ENCODE data around the gene SP3. TPM values are rescaled to one million over a fixed set of nuclear protein-coding genes. Genes with fewer than 3 reads are reported as not detected.

SP3 gene
- total and polyA plus RNA-seq, 3 experiments from 2014 or later: 61.0 to 98.4 (median 93.0) TPM

GRCh38 chr2:173860566-173860965, 104.6 kb downstream of the SP3 start:
- Mint-ChIP-seq H3K36me3 (peaks cover 0 to 3% (median 0%) of the 10 kb centered on the region in 3 donors), H3K9me3 (no peaks in the 10 kb centered on the region), H3K4me1 (no peaks in the 10 kb centered on the region), H3K27ac (no peak overlapping the region), H3K27me3 (peaks cover 7 to 27% of the 10 kb centered on the region in 2 donors), H3K4me3 (no peak overlapping the region)
- no peak overlapping the region for H3K27ac ChIP-seq (ENCODE audit: low read depth, low read length)
- no peaks in the 10 kb centered on the region for H3K4me1 ChIP-seq (ENCODE audit: insufficient read depth, low read length)
- ChIA-PET CTCF (no interaction called here), POLR2A (no interaction called here)
- no peaks in the 10 kb centered on the region for H3K9me3 ChIP-seq (ENCODE audit: low read length)
- H3K4me3 ChIP-seq (ENCODE audit: low read length): no peak overlapping the region
- DNase-seq: no peak
- H3K36me3 ChIP-seq (ENCODE audit: insufficient read depth, low read length): no peaks in the 10 kb centered on the region
- H3K27me3 ChIP-seq (ENCODE audit: insufficient read depth, low read length, poor library complexity, severe bottlenecking): no peaks in the 10 kb centered on the region

GRCh38 chr2:173860082-173860481, 105.1 kb downstream of the SP3 start:
- Mint-ChIP-seq H3K27me3 (peaks cover 7 to 27% of the 10 kb centered on the region in 2 donors), H3K9me3 (no peaks in the 10 kb centered on the region), H3K4me1 (no peaks in the 10 kb centered on the region), H3K4me3 (no peak overlapping the region), H3K27ac (no peak overlapping the region), H3K36me3 (peaks cover 0 to 3% (median 0%) of the 10 kb centered on the region in 3 donors)
- POLR2A ChIA-PET: interaction anchor here (0.5 kb wide), 1 partner anchor 8 kb away, joined by 3 read pairs; no protein-coding TSS in a partner anchor
- H3K36me3 ChIP-seq (ENCODE audit: insufficient read depth, low read length): no peaks in the 10 kb centered on the region
- no peaks in the 10 kb centered on the region for H3K4me1 ChIP-seq (ENCODE audit: insufficient read depth, low read length)
- no peak for DNase-seq
- no peak overlapping the region for H3K4me3 ChIP-seq (ENCODE audit: low read length)
- no peaks in the 10 kb centered on the region for H3K9me3 ChIP-seq (ENCODE audit: low read length)
- H3K27me3 ChIP-seq (ENCODE audit: insufficient read depth, low read length, poor library complexity, severe bottlenecking): no peaks in the 10 kb centered on the region
- CTCF ChIA-PET: no interaction called here
- H3K27ac ChIP-seq (ENCODE audit: low read depth, low read length): no peak overlapping the region

GRCh38 chr2:173858291-173858731, 106.9 kb downstream of the SP3 start:
- Histone ChIP-seq H3K9me3 (ENCODE audit: low read length) (no peaks in the 10 kb centered on the region), H3K36me3 (ENCODE audit: insufficient read depth, low read length) (no peaks in the 10 kb centered on the region), H3K4me3 (ENCODE audit: low read length) (no peak overlapping the region), H3K27ac (ENCODE audit: low read depth, low read length) (no peak overlapping the region), H3K27me3 (ENCODE audit: insufficient read depth, low read length, poor library complexity, severe bottlenecking) (no peaks in the 10 kb centered on the region), H3K4me1 (ENCODE audit: insufficient read depth, low read length) (no peaks in the 10 kb centered on the region)
- Mint-ChIP-seq H3K4me1 (no peaks in the 10 kb centered on the region), H3K27me3 (peaks cover 7 to 27% of the 10 kb centered on the region in 2 donors), H3K27ac (no peak overlapping the region), H3K9me3 (no peaks in the 10 kb centered on the region), H3K36me3 (peaks cover 0 to 3% (median 0%) of the 10 kb centered on the region in 3 donors), H3K4me3 (no peak overlapping the region)
- no peak for DNase-seq
- POLR2A ChIA-PET: no interaction called here
- CTCF ChIA-PET: interaction anchor here (0.7 kb wide), 1 partner anchor 9 kb away, joined by 3 read pairs; no protein-coding TSS in a partner anchor

Measured in CD8-positive, alpha-beta memory T cell (primary cell).